HEK293 (cell line): ENCODE measurements around the gene PARP6.
A peak's percentile ranks its signal among the peaks of the same experiment; 100 is the strongest.

Experiments used
- CTCF ChIA-PET: fragments of 350-600 bp; formaldehyde crosslinking; extraction: SDS; loops from one replicate; lab custom pipeline; 2021; ENCODE audit warnings: antibody characterized with exemption; lab: Yijun Ruan, JAX
- POLR2A ChIA-PET: fragments of 300-600 bp; formaldehyde crosslinking; extraction: SDS; loops from one replicate; lab custom pipeline; 2020; ENCODE audit warnings: antibody characterized with exemption, inconsistent platforms; lab: Yijun Ruan, JAX
- H3K27ac ChIP-seq: fragments of 200-500 bp; sonication (Bioruptor generic); 2 replicates; pipeline ENCODE4 v1.5.1; 2014; ENCODE audit warnings: low read depth, low read length, control low read depth, inconsistent platforms; ENCODE audit errors: extremely low read depth
- H3K36me3 ChIP-seq, 2 experiments: fragments of 200-500 bp in 1 of 2; sonication (Bioruptor generic) in 1 of 2; 1 replicate in 1 of 2; 2 replicates in 1 of 2; pipeline ENCODE4 v1.5.1; 2014 to 2017; ENCODE audit warnings: inconsistent platforms in 2 of 2, low read length in 2 of 2; ENCODE audit not compliant: control insufficient read depth in 2 of 2, insufficient read depth in 1 of 2
- H3K4me1 ChIP-seq: fragments of 200-500 bp; sonication (Bioruptor generic); 2 replicates; pipeline ENCODE4 v1.5.1; 2014; ENCODE audit warnings: mild to moderate bottlenecking, low read length, inconsistent platforms; ENCODE audit not compliant: control insufficient read depth, insufficient read depth
- H3K4me3 ChIP-seq: 2 replicates; pipeline ENCODE4 v1.5.1; 2011; ENCODE audit warnings: low read depth, mild to moderate bottlenecking, control low read depth, low read length, moderate library complexity
- H3K9me3 ChIP-seq: fragments of 200-500 bp; sonication (Bioruptor generic); 2 replicates; pipeline ENCODE4 v1.5.1; 2014; ENCODE audit warnings: low read depth, low read length, inconsistent platforms; ENCODE audit not compliant: control insufficient read depth, insufficient read depth
- BCL6B ChIP-seq: fragments of 450-650 bp; formaldehyde crosslinking; IDR thresholded peaks from 2 replicates; pipeline ENCODE4 v1.5.1; 2017; ENCODE audit warnings: missing biosample characterization, missing genetic modification characterization
- GLI2 ChIP-seq: fragments of 450-650 bp; formaldehyde crosslinking; IDR thresholded peaks from 2 replicates; pipeline ENCODE4; 2017; ENCODE audit warnings: missing biosample characterization, missing genetic modification characterization, low read depth, borderline replicate concordance
- GLIS1 ChIP-seq: fragments of 450-650 bp; formaldehyde crosslinking; IDR thresholded peaks from 2 replicates; pipeline ENCODE4 v1.5.1; 2016; ENCODE audit warnings: missing biosample characterization, missing genetic modification characterization
- GLIS2 ChIP-seq: fragments of 450-650 bp; formaldehyde crosslinking; IDR thresholded peaks from 2 replicates; pipeline ENCODE4 v1.5.1; 2016; ENCODE audit warnings: missing biosample characterization, missing genetic modification characterization
- HOXD13 ChIP-seq: sonication (generic); formaldehyde crosslinking; IDR thresholded peaks from 2 replicates; pipeline ENCODE4 v1.8.0; 2022; ENCODE audit warnings: missing genetic modification reagents, borderline replicate concordance
- MEIS1 ChIP-seq: sonication (generic); formaldehyde crosslinking; IDR thresholded peaks from 2 replicates; pipeline ENCODE4 v1.8.1; 2022; ENCODE audit warnings: missing genetic modification reagents, mild to moderate bottlenecking, borderline replicate concordance
- PRDM10 ChIP-seq: fragments of 450-650 bp; formaldehyde crosslinking; IDR thresholded peaks from 2 replicates; pipeline ENCODE4 v1.5.1; 2016; ENCODE audit warnings: missing biosample characterization, missing genetic modification characterization
- SP7 ChIP-seq: fragments of 450-650 bp; formaldehyde crosslinking; IDR thresholded peaks from 2 replicates; pipeline ENCODE4 v1.5.1; 2016; ENCODE audit warnings: missing biosample characterization, missing genetic modification characterization
- ZIC2 ChIP-seq: fragments of 450-650 bp; formaldehyde crosslinking; IDR thresholded peaks from 2 replicates; pipeline ENCODE4 v1.5.1; 2016; ENCODE audit warnings: missing biosample characterization, missing genetic modification characterization
- ZNF248 ChIP-seq: fragments of 450-650 bp; formaldehyde crosslinking; IDR thresholded peaks from 2 replicates; pipeline ENCODE4 v1.5.1; 2017; ENCODE audit warnings: missing biosample characterization, missing genetic modification characterization
- ZNF335 ChIP-seq: fragments of 450-650 bp; formaldehyde crosslinking; conservative IDR thresholded peaks from 2 replicates; pipeline ENCODE4 v1.5.1; 2016; ENCODE audit warnings: missing biosample characterization, missing genetic modification characterization
- ZNF366 ChIP-seq: fragments of 450-650 bp; formaldehyde crosslinking; conservative IDR thresholded peaks from 2 replicates; pipeline ENCODE4 v1.5.1; 2016; ENCODE audit warnings: missing biosample characterization, missing genetic modification characterization
- ZNF449 ChIP-seq: fragments of 450-650 bp; formaldehyde crosslinking; IDR thresholded peaks from 2 replicates; pipeline ENCODE4 v1.5.1; 2017; ENCODE audit warnings: missing biosample characterization, mild to moderate bottlenecking, missing genetic modification characterization, moderate library complexity
- ZNF501 ChIP-seq: fragments of 450-650 bp; formaldehyde crosslinking; IDR thresholded peaks from 2 replicates; pipeline ENCODE4 v1.5.1; 2016; ENCODE audit warnings: missing biosample characterization, missing genetic modification characterization
- ZNF544 ChIP-seq: fragments of 450-650 bp; formaldehyde crosslinking; IDR thresholded peaks from 2 replicates; pipeline ENCODE4 v1.5.0; 2017; ENCODE audit warnings: missing biosample characterization, missing genetic modification characterization
- ZNF623 ChIP-seq: fragments of 450-650 bp; formaldehyde crosslinking; IDR thresholded peaks from 2 replicates; pipeline ENCODE4 v1.5.1; 2016; ENCODE audit warnings: missing biosample characterization, missing genetic modification characterization
- ZNF664 ChIP-seq: fragments of 450-650 bp; formaldehyde crosslinking; IDR thresholded peaks from 2 replicates; pipeline ENCODE4 v1.5.1; 2016; ENCODE audit warnings: missing biosample characterization, missing genetic modification characterization
- ZNF704 ChIP-seq: fragments of 450-650 bp; formaldehyde crosslinking; IDR thresholded peaks from 2 replicates; pipeline ENCODE4 v1.5.1; 2016; ENCODE audit warnings: missing biosample characterization, missing genetic modification characterization
- TF ChIP-seq, protein P1 (sequence below): fragments of 450-650 bp; IDR thresholded peaks from 2 replicates; pipeline ENCODE4 v1.5.1; 2018; ENCODE audit warnings: missing biosample characterization, mild to moderate bottlenecking, missing genetic modification characterization
- TF ChIP-seq, protein P2 (sequence below): fragments of 450-650 bp; formaldehyde crosslinking; IDR thresholded peaks from 2 replicates; pipeline ENCODE4 v1.5.1; 2017; ENCODE audit warnings: missing biosample characterization, missing genetic modification characterization

PARP6 gene

DNA sequence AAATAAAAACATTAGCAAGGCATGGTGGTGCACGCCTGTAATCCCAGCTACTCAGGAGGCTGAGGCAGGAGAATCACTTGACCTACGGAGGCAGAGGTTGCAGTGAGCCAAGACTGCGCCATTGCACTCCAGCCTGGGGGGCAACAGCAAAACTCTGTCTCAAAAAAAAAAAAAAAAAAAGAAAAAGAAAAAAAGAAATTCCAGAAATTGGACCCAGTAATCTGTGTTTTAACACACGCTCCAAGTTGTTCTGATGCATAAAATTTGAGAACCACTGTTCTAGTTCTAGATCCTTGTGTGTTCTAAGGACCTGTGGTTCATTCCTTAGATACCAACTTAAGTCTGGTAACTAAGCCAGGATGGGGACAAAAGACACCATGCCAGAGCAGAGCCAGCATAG lies 2.6 kb downstream of the PARP6 start:
- Histone ChIP-seq H3K4me1 (peaks cover 6% of the 10 kb centered on the region; the same call in 1 of the 2 replicates), H3K27ac (no peak overlapping the region), H3K4me3 (no peak overlapping the region), H3K36me3 (peaks cover 59 to 64% of the 10 kb centered on the region in 2 experiments), H3K9me3 (no peaks in the 10 kb centered on the region)
- CTCF ChIA-PET = interaction anchor here (0.8 to 1.8 kb wide), 3 partner anchors 15 to 72 kb away, joined by 4 to 6 read pairs (median 4); partner anchors contain the start of gene GRAMD2A
- TF ChIP-seq ZNF248 (tag by site-specific recombination) (no peak), BCL6B (no peak), ZNF449 (tag by site-specific recombination) (no peak), HOXD13 (no peak), GLI2 (tag by site-specific recombination) (no peak), PRDM10 (tag by site-specific recombination) (peak; percentile 92), ZIC2 (no peak)
- TF ChIP-seq, protein P1, sequence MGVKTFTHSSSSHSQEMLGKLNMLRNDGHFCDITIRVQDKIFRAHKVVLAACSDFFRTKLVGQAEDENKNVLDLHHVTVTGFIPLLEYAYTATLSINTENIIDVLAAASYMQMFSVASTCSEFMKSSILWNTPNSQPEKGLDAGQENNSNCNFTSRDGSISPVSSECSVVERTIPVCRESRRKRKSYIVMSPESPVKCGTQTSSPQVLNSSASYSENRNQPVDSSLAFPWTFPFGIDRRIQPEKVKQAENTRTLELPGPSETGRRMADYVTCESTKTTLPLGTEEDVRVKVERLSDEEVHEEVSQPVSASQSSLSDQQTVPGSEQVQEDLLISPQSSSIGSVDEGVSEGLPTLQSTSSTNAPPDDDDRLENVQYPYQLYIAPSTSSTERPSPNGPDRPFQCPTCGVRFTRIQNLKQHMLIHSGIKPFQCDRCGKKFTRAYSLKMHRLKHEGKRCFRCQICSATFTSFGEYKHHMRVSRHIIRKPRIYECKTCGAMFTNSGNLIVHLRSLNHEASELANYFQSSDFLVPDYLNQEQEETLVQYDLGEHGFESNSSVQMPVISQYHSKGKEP (tag by site-specific recombination) = no peak
- TF ChIP-seq, protein P2, sequence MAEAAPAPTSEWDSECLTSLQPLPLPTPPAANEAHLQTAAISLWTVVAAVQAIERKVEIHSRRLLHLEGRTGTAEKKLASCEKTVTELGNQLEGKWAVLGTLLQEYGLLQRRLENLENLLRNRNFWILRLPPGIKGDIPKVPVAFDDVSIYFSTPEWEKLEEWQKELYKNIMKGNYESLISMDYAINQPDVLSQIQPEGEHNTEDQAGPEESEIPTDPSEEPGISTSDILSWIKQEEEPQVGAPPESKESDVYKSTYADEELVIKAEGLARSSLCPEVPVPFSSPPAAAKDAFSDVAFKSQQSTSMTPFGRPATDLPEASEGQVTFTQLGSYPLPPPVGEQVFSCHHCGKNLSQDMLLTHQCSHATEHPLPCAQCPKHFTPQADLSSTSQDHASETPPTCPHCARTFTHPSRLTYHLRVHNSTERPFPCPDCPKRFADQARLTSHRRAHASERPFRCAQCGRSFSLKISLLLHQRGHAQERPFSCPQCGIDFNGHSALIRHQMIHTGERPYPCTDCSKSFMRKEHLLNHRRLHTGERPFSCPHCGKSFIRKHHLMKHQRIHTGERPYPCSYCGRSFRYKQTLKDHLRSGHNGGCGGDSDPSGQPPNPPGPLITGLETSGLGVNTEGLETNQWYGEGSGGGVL (tag by site-specific recombination) = no peak
- POLR2A ChIA-PET = no interaction called here

GRCh38 chr15:72265031-72265430 lies 7.3 kb downstream of the PARP6 start:
- Histone ChIP-seq H3K9me3 (no peaks in the 10 kb centered on the region), H3K36me3 (peaks cover 93 to 99% of the 10 kb centered on the region in 2 experiments), H3K4me1 (no peaks in the 10 kb centered on the region), H3K4me3 (no peak overlapping the region), H3K27ac (no peak overlapping the region)
- ChIA-PET POLR2A (no interaction called here), CTCF (interaction anchor here (0.6 to 1.8 kb wide), 3 partner anchors 37 to 406 kb away, joined by 3 to 6 read pairs (median 4); no protein-coding TSS in a partner anchor)
- no peak for TF ChIP-seq ZNF704
- no peak for TF ChIP-seq ZNF623 (tag by site-specific recombination)
- TF ChIP-seq PRDM10 (tag by site-specific recombination) = no peak
- TF ChIP-seq ZNF664 (tag by site-specific recombination) = no peak
- TF ChIP-seq GLIS1 = no peak
- no peak for TF ChIP-seq ZNF544 (tag by site-specific recombination)
- TF ChIP-seq ZNF366 (tag by site-specific recombination) = no peak
- TF ChIP-seq MEIS1 (CRISPR knock-in tag) = no peak
- no peak for TF ChIP-seq ZNF335 (tag by site-specific recombination)
- TF ChIP-seq GLIS2 = no peak
- TF ChIP-seq ZNF501 (tag by site-specific recombination) = no peak
- TF ChIP-seq SP7 = no peak
